NCI-H2227 (cell line): ENCODE data around the gene TMEM61.
"Not testable (repeated sequence)": the region's sequence is repeated elsewhere in the genome, so short reads cannot be mapped to it uniquely, and the experiment has no call there.

ENCODE experiments used
- DNase-seq: peaks from one replicate; lab custom pipeline; 2025; ENCODE audit not compliant: unreplicated experiment; lab: John Stamatoyannopoulos, UW

Gene TMEM61

DNA sequence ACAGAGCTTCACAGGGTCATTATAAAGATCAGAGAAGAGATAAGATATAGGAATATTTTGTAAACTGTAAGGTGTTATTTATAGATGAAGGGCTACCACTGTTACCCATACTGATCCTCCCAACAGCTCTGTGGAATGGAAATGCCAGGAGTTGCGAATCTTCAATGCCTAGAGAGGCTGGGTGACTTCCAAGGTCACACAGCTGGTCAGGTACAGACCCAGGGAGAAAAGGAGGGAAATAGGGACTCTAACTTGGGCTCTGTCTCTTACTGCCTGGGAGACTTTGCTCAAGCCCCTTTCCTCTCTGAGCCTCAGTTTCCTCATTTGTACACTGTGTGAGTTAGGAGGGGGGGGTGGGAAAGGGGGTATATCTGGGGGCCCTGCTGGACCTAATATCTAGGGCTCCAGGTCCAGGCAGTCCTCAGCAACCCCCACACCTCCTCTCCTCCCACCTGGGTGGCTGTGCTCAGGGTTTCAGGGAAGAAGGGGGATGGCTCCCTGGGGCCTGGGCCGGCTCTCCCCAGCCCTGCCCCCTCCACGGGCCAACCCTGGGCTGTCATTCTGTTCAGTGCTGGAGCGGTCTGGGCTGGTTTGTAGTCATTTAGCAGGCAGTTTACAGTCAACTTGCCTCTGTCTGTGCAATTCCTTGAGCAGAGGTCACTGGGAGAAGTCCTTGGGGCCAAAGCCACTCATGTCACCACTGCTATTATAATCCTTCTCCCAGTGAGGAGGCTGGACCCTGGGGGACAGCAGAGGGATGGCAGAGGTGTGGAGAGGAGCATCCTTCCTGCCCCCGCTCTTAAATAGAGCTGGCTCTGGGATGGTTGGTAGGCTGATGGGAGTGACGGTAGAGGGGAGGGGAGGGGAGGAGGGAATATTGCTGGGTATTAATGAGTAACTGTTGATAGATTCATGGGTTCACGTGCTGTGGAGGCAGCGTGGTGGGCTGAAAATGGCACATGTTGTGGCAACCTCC, 20.0 kb downstream of the TMEM61 start:
- DNase-seq, result no peak

DNA sequence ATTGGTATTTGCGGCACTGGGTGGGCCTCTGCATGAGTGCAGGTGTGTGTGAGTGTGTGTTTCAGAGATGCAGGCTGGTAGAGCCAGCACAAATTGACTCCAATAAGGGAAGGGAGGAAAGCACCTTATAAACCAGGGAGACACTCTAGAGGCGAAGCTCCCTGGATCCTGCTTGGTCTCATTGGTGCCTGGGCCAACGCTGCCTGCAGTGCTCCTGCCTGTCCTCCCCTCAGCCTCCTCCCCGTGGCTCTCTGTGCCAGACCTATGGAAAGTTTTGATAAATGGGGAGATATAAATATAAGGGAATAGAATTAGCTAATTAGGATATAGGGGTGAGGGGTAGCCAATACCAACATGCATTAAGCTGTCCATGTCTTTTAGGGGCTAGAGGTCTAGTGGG, 20.9 kb downstream of the TMEM61 start:
- DNase-seq, result no peak

GRCh38 chr1:55002686-55003085, 22.3 kb downstream of the TMEM61 start:
- DNase-seq, result no peak

DNA sequence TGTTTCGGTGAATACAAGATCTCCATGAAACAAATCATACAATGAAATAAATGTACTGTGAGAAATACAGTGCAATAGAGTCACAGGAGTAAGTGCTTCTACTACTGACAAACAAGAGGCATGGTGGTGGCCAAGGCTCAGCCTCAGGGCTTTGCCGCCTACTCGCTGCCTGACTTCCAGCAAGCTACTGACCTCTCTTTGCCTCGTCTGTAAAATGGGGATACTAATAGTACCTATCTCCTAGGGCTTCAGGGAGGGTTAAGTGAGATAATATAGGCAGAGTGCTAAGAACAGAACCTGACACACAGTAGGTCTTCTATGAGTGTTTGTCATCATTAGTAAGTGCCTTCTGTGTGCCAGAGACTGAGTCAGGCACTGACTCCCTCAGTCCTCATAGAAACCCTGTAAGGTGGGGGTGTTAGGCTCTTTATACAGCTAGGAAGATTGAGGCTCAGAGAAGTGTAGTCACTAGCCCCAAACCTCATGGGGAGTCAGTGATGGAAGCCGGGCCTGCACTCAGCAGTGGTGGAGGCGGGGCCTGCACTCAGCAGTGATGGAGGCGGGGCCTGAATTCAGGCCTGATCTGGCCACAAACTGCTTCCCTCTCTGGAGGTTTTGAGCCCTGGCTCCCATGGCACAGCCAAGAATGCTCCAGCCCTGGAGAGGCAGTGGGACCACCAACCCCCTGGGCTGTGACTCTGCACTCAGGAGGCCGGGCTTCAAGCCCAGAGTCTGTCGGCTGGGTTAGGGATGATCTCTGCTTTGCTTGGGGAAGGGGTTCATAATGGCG, 25.1 kb downstream of the TMEM61 start:
- DNase-seq, result no peak

DNA sequence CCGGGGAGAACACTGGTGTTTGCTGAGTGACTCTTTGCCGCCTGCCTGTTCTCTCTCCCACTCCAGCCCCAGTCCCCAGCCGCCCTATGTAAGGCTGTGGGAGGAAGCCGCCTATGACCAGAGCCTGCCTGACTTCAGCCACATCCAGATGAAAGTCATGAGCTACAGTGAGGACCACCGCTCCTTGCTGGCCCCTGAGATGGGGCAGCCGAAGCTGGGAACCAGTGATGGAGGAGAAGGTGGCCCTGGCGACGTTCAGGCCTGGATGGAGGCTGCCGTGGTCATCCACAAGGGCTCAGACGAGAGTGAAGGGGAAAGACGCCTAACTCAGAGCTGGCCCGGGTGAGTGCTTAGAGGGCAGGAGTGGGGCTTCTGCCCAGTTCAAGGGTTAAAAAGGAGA, 26.5 kb downstream of the TMEM61 start:
- DNase-seq, result no peak

DNA sequence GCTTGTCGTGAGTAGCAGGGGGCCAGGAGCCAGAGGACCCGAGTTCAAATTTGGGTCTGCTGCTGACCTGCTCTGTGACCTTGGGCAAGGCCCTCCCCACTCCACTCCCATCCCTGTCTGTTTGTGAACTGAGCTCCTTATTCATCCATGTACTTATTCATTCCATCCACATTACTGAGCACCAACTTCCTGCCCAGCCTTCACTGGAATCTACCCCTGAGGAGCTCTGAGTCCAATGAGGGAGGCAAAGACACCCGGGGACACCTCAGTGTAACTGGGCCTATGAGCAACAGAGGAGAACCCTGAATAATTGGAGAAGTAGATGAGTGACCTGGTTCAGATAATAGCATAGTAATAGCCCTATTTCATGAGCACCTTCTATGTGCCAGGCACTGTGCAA, 27.2 kb downstream of the TMEM61 start:
- no peak for DNase-seq

GRCh38 chr1:55010194-55010886, 29.9 kb downstream of the TMEM61 start:
- DNase-seq, result no peak

DNA sequence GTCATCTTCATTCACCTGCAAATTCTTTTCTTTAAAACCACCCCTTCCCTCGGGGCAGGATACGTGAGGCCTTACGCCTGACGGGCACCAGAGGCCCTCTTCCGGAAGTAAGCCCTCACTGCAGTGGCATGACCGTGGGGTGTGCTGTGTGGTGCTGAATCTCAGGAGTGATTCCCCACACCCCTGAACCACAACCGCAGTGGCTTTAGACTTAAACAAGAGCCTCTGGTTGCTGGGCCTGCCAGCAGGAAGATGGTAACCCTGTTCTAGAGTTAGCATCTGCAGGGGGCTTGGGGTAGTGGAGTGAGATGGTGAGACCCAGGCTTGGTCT, 30.4 kb downstream of the TMEM61 start:
- no peak for DNase-seq

- DNase-seq, result no peak
These were observed 32.2 kb downstream of the TMEM61 start for GRCh38 chr1:55012661-55013060.

DNA sequence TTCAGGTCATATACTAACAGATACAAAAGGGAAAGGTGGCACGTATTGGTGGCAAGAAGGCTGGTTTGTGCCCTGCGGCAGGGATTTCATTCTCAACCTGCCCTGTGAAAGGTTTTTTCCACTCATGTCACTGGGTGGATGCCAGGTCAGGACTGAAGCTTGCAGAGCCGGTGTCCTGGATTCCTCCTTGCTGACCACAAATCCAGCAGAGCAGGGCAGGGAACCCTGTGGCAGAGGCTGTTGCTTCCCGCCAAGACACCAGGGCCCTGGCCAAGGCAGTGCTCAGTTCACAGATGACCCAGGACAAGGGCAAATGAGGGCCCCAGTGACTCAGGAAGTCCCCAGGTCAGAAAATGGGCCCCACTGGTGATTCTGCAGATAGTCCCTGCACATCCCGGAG, 34.7 kb downstream of the TMEM61 start:
- DNase-seq, result no peak

GRCh38 chr1:55015731-55016620, 35.5 kb downstream of the TMEM61 start:
- no peak for DNase-seq

- DNase-seq, result no peak
These were observed 38.0 kb downstream of the TMEM61 start for GRCh38 chr1:55018395-55018794.

GRCh38 chr1:55021942-55022546, 41.6 kb downstream of the TMEM61 start:
- peak; percentile 93 for DNase-seq

GRCh38 chr1:55024163-55024562, 43.7 kb downstream of the TMEM61 start:
- DNase-seq, result not testable (repeated sequence)

DNA sequence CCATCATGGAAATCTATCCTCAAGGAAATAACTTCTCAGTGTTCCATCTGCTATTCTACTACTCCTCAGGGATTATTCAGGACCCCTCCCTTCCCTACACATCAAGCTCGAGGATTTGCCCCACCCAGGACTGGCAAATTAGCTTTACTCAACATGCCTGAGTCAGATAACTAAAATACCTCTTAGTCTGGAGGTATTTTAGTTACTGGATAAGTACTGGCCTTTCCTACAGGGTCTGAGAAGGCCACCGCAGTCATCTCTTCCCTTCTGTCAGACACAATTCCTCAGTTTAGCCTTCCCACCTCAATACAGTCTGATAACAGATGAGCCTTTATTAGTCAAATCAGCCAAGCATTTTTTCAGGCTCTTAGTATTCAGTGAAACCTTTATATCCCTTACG, 46.3 kb downstream of the TMEM61 start:
- DNase-seq, result not testable (repeated sequence)

- not testable (repeated sequence) for DNase-seq
These were observed 50.7 kb downstream of the TMEM61 start for GRCh38 chr1:55031098-55031497.

DNA sequence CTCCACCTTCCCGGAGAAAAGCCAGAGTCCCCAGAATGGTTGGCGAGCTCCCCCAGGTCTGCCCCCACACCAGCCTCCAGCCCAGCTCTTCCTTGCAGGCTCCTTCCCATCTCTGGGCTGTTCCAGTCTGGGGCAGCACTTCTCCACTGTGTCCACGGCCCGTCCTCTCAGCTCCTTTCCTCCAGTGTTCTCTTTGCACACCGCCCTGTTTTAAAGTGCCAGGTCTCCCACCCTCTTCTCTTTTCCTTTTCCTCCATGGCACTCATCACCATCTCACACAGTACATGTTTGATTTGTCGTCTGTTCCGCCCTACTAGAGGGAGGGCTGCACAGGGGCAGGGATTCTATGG, 52.8 kb downstream of the TMEM61 start:
- no peak for DNase-seq

DNA sequence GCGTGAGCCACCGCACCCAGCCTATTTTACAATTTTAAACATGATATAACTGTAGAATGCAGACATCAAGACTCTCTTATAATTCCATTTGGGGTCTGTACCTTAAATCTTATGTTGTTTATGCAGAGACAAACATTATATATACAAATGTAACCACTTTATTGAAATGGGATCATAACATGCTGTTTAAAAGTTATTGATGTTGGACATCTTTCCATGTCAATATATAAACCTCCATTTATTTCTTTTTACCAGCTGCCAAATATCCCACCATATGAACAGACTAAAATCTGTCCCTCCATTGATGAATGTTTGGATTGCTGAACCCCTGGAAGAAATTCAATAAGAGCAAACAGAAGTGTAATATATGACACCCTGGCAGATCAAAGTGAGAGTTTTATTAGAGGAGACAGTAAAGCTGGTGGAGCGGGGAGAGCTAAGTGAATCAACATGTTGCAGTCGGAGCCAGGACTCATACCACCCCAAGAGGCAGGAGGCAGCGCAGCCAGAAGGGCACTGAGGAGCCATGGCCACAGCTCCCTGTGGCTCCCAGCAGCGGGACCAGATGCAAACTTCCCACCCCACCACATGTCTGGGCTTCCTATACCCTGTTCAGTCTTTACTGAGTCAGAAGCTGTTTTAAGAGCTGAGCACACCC, 54.2 kb downstream of the TMEM61 start:
- DNase-seq, result no peak

GRCh38 chr1:55035904-55036303, 55.5 kb downstream of the TMEM61 start:
- no peak for DNase-seq
